NCI-H1105 (cell line): ENCODE data around the gene ADAMTS4.

Source experiments
- DNase-seq: peaks from one replicate; lab custom pipeline; 2025; lab: John Stamatoyannopoulos, UW

Gene ADAMTS4

GRCh38 chr1:161174911-161175310 is 23.9 kb downstream of the ADAMTS4 start:
- no peak for DNase-seq

DNA sequence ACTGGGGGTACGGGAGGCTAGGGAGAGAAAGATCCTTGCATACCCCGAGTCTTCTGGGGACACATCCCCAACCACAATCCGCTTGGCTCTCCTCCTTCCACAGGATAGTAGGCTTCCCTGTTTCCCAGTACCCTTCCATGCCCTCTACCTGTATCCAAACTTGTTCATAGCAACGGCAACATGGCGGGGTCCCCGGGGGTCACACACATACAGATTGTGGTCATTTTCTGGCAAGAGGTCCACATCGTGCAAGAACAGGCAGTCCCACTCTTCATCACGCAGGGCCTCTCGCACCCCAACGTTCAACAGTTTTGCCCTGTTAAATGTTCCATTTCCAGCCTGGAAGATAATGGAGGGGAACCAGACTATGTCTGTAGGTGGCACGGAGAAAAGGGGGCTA is 25.1 kb downstream of the ADAMTS4 start:
- DNase-seq: no peak

DNA sequence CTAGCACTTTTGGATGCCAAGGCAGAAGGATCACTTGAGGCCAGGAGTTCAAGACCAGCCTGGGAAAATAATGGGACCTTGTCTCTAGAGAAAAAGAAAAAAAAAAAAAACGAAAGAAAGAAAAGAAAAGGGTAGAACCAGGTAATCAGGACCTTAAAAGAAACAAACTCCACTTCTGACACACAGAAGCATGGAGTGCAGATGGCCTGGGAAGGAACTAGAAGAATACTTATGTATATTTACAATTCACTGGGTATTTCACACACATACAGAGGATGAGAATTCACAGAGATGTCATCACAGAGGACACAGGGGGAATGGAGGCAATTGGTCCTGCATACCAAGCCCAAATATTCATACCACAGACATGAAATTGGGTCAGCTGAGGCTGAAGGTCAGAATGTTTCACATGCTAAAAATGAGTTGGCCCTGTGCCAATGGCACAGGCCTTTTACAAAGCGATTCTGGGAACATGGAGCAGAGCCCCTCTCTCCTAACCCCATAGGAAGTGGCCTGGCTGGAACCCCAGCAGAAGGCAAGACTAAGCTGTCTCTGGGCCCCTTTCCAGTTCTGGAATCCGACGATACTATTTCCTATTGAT is 26.0 kb downstream of the ADAMTS4 start:
- no peak for DNase-seq

GRCh38 chr1:161172349-161172748 is 26.5 kb downstream of the ADAMTS4 start:
- DNase-seq: no peak

- no peak for DNase-seq
Measured at GRCh38 chr1:161171696-161172095, 27.2 kb downstream of the ADAMTS4 start.

DNA sequence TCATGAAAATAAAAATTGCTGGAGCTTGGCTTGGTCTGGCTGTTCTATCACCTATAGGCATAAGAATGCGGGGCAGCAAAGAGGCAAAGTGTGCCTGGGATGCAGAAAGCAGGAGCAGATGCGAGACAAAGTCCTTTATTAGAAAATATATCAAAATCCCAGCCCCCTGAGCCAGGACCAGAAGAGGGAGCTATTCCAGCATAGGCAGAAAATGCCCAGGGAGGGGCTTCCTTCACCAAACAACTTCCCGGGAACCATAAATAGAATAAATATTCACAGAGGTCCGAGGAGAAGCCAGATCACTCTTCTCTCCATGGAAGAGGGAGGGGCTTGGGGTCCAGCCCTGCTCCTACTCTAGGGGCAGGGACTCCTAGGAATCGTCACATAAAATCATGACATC is 27.7 kb downstream of the ADAMTS4 start:
- DNase-seq: no peak

GRCh38 chr1:161168906-161169305 is 29.9 kb downstream of the ADAMTS4 start:
- DNase-seq: no peak

- DNase-seq: no peak
Measured at GRCh38 chr1:161166669-161167548, 31.9 kb downstream of the ADAMTS4 start.

GRCh38 chr1:161165742-161166668 is 32.8 kb downstream of the ADAMTS4 start, which contains the start of gene PPOX:
TSS of gene PPOX (plus strand) at chr1:161166426. CDS start at chr1:161166848, 422 bp downstream.
- DNase-seq: peak; percentile 97

DNA sequence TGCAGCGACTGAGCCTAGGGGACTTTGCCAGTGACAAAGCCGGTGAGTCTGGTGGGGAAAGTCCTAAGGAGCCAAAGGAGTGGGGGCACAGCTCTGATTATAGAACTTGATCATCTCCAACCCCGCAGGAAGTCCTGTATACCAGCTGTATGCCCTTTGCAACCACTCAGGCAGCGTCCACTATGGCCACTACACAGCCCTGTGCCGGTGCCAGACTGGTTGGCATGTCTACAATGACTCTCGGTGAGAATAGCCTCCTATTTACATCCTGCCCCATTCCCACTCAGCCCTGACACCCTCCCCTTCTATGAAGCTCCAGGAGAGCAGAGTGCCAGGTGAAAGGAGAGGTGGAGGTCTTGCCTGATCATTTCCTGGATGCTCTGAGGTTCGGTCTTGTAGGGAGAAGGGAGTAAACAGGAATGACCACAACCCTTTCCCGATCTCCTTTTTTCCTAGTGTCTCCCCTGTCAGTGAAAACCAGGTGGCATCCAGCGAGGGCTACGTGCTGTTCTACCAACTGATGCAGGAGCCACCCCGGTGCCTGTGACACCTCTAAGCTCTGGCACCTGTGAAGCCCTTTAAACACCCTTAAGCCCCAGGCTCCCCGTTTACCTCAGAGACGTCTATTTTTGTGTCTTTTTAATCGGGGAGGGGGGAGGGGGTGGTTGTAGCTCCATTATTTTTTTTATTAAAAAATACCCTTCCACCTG is 33.8 kb downstream of the ADAMTS4 start:
- no peak for DNase-seq

DNA sequence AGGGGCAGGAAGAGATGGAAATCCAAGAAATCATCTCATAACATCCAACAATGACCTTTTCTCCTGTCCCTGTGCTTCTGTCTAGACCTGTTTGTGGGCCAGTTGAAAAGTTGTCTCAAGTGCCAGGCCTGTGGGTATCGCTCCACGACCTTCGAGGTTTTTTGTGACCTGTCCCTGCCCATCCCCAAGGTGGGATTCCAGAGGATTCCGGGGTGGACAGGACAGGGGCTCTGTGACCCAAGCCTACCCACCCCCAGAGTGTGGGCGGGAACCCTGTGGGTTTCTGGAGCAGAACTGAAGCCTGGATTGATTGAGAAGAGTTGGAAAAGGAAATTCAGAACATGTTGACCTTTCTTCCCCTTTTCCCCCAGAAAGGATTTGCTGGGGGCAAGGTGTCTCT is 35.1 kb downstream of the ADAMTS4 start:
- DNase-seq: no peak

GRCh38 chr1:161162806-161163205 is 36.0 kb downstream of the ADAMTS4 start:
- DNase-seq: no peak

GRCh38 chr1:161162052-161162451 is 36.8 kb downstream of the ADAMTS4 start:
- DNase-seq: no peak

- no peak for DNase-seq
Measured at GRCh38 chr1:161161652-161162051, 37.2 kb downstream of the ADAMTS4 start.

DNA sequence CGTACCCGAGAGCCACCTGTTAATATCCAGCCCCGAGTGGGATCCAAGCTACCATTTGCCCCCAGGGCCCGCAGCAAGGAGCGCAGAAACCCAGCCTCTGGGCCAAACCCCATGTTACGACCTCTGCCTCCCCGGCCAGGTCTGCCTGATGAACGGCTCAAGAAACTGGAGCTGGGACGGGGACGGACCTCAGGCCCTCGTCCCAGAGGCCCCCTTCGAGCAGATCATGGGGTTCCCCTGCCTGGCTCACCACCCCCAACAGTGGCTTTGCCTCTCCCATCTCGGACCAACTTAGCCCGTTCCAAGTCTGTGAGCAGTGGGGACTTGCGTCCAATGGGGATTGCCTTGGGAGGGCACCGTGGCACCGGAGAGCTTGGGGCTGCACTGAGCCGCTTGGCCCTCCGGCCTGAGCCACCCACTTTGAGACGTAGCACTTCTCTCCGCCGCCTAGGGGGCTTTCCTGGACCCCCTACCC is 38.1 kb downstream of the ADAMTS4 start:
- DNase-seq: no peak

DNA sequence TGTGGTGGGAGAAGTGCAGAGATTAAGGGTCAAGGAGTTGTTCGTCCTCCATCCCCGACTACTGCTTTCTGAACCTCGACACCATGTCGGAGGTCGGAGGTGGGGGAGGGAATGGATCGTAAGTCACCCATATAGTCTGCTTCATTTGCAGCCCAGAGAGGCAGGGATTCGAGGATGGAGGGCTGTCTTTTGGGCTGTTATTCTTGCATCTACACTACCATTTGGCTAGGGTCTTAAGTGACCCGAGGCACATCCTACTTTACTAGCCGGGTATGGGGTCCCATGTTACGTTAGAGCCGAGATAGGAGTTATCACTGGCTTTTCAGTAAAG is 39.0 kb downstream of the ADAMTS4 start:
- DNase-seq: no peak

DNA sequence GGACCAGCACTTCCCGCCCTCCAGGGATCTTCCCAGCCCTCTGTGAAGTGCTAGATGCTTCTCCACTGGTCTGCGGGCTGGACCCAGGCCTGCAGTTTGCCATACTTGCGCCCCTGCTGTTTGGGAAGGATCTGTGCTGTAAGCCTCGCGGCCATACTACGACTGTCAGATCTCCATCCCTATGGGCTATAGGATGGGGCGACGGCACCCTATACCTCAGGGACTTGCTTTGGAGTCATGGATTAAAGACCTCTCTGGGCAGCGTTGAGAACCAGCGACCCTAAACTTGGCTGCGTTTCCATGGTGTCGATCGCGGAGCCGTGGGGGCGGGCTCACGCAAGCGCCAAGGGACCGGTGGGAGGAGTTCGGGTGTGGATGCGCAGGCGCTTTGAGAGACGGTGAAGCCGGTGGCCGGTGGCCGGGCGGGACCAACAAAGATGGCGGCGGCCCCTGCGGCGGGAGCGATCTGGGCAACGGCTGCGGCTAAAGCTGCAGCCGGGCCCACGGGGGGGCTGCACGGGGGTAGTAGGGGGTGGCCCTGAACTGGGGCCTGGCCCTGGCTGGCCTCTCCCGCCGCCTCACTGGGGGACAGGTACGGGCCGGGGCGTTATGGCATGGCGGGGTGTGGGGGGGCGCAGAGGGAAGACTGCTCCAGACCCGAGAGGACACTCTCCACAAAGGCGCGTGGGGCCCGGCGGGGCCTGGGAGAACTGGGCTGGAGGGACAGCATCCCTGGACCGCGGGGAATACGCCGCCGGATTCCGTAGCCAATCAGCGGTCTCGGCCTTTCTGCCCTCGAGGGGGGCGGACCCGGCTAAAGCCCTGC is 39.6 kb downstream of the ADAMTS4 start, which contains the start of gene USP21:
Gene USP21 (plus strand): TSS at position 414 of the 826 bp plus-strand sequence. CDS start 1,141 bp downstream, outside the sequence.
- DNase-seq: peak; percentile 91

GRCh38 chr1:161158316-161159010 is 40.4 kb downstream of the ADAMTS4 start:
- DNase-seq: no peak

DNA sequence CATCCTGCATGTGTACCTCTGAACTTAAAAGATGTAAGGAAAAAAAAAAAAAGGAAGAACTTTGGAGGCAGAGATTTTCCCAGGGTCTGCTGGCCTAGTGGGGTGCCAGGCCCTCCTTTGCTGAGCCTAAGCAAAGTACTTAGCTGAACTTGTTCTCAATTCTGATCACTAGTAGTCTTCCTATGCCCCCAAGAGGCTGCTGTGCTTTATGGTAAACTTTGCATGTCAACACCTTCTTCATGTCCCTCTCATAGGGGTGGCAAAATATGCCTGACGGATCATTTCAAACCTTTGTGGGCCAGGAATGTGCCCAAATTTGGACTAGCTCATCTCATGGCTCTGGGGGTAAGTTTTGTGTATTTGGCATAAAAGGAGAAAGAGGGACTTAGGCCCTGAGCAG is 41.0 kb downstream of the ADAMTS4 start:
- no peak for DNase-seq
